Vagina (tissue), 2 donors: ENCODE results near the gene B4GALNT4. TPM values are rescaled to one million over a fixed set of nuclear protein-coding genes. Genes with fewer than 3 reads are reported as not detected.
"Not testable (repeated sequence)": the region's sequence is repeated elsewhere in the genome, so short reads cannot be mapped to it uniquely, and the experiment has no call there.

Experiments used
- DNase-seq, 2 donors: peaks; one replicate each; pipeline ENCODE4 v3.0.0-alpha.2; 2017; ENCODE audit errors: extremely low spot score in 2 of 2
- H3K27ac ChIP-seq: fragments of 200-600 bp; sonication (generic); one replicate; pipeline ENCODE4 v1.5.1; 2019
- H3K27me3 ChIP-seq: fragments of 200-600 bp; sonication (generic); one replicate; pipeline ENCODE4 v1.5.1; 2019
- H3K36me3 ChIP-seq, 2 donors: fragments of 200-600 bp; sonication (generic); one replicate each; pipeline ENCODE4 v1.5.1; 2017 to 2019
- H3K4me1 ChIP-seq: fragments of 200-600 bp; sonication (generic); one replicate; pipeline ENCODE4 v1.5.1; 2019
- H3K4me3 ChIP-seq, 2 donors: fragments of 200-600 bp; sonication (generic); 1 replicate in 1 of 2; 2 replicates in 1 of 2; pipeline ENCODE4 v1.5.1; 2016 to 2019
- H3K9me3 ChIP-seq: fragments of 200-600 bp; sonication (generic); one replicate; pipeline ENCODE4 v1.5.1; 2019
- POLR2A ChIP-seq, 2 donors: fragments of 450-650 bp; IDR thresholded peaks; one replicate each; pipeline ENCODE4 v1.6.1; 2017; ENCODE audit warnings: antibody characterized with exemption in 2 of 2, mild to moderate bottlenecking in 2 of 2, moderate library complexity in 2 of 2
- POLR2AphosphoS5 ChIP-seq, 2 donors: sonication (generic); formaldehyde crosslinking; IDR thresholded peaks; one replicate each; pipeline ENCODE4 v1.9.0; 2017; ENCODE audit warnings: antibody characterized with exemption in 2 of 2, mild to moderate bottlenecking in 2 of 2, low read depth in 1 of 2; ENCODE audit not compliant: insufficient read depth in 1 of 2
- intact Hi-C: fragments of 100-400 bp; cut with DNase I; formaldehyde crosslinking; loops from one replicate; pipeline ENCODE4 v1.15.1; 2023
- total RNA-seq: library from RNA; depleted of rRNA; stranded (reverse); fragments of >200 nt; gene quantifications from one replicate; pipeline ENCODE4 v1.2.3, GENCODE V29; 2016
- TF ChIP-seq, protein P1 (sequence below), 3 experiments: fragments of 450-650 bp in 2 of 3; fragments of 200-600 bp in 1 of 3; sonication (generic) in 1 of 3; IDR thresholded peaks; one replicate each; pipeline ENCODE4 v1.5.1; 2017 to 2019; ENCODE audit warnings: antibody characterized with exemption in 3 of 3, mild to moderate bottlenecking in 2 of 3, moderate library complexity in 2 of 3

The B4GALNT4 gene
- total RNA-seq, 1 donor from 2014 or later, result 15.5 TPM

DNA sequence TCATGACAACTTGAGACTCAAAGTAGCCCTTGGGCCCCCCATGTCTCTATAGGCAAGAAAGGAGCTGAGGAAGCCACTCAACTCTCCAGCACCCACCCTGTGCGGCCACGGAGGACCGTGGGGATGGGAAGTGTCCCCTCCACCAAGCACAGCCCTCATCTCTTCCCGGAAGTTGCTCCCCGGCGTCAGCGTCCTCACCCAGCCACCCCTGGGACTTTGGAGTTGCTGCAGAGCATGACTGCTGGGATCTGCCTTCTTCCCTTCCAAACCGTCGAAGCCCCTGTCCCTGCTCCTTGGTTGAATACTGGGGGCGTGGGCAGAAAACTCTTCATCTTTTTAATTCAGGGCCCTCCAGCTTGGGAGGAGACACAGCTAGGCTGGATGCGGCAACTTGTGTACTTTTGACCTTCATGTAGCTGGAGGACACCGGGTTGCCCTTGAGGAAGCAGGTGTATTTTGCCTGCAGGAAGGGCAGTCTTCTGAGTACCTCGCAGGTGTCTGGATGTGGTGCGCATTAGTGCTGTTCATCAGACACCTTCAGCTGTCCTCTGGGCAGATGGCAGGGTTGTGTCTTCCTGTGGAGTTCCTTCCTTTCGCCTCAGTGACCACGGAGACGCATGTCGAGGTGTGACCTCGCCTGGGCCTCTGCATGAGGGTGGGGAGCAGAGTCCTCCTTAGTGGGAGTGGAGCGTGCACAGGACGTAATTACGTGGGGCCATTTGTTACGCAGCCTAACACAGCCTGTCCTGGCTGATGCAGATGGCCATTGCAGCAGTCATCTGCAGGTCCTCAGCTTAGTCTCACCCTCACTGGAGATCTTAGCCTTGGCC is 36.4 kb upstream of the B4GALNT4 start:
- Histone ChIP-seq H3K9me3 (no peaks in the 10 kb centered on the region), H3K4me1 (peaks cover 40% of the 10 kb centered on the region), H3K27me3 (no peaks in the 10 kb centered on the region), H3K36me3 (no peaks in the 10 kb centered on the region), H3K4me3 (no peak overlapping the region), H3K27ac (no peak overlapping the region)
- intact Hi-C loops, result no loop called here
- TF ChIP-seq, protein P1, sequence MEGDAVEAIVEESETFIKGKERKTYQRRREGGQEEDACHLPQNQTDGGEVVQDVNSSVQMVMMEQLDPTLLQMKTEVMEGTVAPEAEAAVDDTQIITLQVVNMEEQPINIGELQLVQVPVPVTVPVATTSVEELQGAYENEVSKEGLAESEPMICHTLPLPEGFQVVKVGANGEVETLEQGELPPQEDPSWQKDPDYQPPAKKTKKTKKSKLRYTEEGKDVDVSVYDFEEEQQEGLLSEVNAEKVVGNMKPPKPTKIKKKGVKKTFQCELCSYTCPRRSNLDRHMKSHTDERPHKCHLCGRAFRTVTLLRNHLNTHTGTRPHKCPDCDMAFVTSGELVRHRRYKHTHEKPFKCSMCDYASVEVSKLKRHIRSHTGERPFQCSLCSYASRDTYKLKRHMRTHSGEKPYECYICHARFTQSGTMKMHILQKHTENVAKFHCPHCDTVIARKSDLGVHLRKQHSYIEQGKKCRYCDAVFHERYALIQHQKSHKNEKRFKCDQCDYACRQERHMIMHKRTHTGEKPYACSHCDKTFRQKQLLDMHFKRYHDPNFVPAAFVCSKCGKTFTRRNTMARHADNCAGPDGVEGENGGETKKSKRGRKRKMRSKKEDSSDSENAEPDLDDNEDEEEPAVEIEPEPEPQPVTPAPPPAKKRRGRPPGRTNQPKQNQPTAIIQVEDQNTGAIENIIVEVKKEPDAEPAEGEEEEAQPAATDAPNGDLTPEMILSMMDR (IDR thresholded peaks at IDR 0.05), result no peak
- TF ChIP-seq POLR2AphosphoS5 (IDR thresholded peaks at IDR 0.05; ENCODE audit: insufficient read depth in 1 of 2, low read depth in 1 of 2) (no peak), POLR2A (IDR thresholded peaks at IDR 0.05) (no peak)
- DNase-seq, result no peak

DNA sequence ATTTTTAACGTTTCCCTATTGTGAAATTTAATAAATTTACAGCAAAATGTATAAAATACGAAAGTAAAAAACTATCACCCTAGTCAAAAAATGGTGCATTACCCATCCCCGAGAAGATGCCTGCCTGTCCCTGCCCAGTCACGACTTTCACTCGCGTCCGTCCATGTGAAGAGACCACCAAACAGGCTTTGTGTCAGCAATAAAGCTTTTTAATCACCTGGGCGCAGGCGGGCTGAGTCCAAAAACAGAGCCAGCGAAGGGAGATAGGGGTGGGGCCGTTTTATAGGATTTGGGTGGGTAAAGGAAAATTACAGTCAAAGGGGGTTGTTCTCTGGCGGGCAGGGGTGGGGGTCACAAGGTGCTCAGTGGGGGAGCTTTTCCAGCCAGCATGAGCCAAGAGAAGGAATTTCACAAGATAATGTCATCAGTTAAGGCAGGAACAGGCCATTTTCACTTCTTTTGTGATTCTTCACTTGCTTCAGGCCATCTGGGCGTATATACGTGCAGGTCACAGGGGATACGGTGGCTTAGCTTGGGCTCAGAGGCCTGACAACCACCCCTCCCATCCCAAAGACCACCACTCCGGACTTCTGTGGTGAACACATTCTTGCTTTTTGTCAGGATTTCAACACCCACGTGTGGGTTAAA is 35.6 kb upstream of the B4GALNT4 start:
- Histone ChIP-seq H3K4me1 (peaks cover 38% of the 10 kb centered on the region), H3K27ac (peak overlapping the region; percentile 90)
- H3K36me3 ChIP-seq, H3K27me3 ChIP-seq, H3K9me3 ChIP-seq, H3K4me3 ChIP-seq, DNase-seq, intact Hi-C loops: not testable (repeated sequence)

DNA sequence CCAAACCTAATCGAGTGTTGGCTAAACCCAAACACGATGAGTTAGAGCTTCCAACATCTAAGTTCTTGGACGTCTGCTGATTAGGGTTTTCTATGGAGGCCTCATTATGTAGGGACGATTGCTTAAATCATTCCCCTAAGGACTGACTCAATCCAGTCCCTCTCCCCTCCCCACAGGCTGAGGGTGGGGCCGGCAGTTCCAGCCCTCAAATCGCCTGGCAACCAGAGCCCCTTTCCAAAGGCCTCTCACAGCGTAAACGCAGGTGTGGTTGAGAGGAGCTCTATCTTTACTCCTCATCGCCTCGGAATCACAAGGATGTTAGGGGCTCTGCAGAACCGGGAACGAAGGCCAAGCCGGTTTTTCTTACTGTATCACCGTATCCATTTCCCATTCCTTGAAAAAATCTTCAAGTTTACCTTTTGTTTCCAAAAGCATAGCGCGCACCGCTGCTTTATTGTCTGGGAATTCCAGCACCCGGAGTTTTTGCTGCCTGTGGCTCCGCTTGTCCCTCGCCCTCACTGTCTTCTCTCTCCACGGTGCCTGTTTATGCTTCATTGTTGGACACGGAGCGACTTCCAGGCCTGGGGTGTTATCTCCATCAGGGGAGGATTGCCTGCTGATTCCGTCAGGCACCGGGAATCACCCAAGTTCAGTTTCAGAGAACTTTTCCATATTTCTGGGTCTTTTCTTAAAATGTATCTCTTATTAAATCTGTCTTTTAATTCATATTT is 34.9 kb upstream of the B4GALNT4 start:
- peak in 1 of 2 donors; percentile 94 for DNase-seq
- H3K36me3 ChIP-seq, result no peaks in the 10 kb centered on the region
- H3K4me3 ChIP-seq, result no peak overlapping the region

DNA sequence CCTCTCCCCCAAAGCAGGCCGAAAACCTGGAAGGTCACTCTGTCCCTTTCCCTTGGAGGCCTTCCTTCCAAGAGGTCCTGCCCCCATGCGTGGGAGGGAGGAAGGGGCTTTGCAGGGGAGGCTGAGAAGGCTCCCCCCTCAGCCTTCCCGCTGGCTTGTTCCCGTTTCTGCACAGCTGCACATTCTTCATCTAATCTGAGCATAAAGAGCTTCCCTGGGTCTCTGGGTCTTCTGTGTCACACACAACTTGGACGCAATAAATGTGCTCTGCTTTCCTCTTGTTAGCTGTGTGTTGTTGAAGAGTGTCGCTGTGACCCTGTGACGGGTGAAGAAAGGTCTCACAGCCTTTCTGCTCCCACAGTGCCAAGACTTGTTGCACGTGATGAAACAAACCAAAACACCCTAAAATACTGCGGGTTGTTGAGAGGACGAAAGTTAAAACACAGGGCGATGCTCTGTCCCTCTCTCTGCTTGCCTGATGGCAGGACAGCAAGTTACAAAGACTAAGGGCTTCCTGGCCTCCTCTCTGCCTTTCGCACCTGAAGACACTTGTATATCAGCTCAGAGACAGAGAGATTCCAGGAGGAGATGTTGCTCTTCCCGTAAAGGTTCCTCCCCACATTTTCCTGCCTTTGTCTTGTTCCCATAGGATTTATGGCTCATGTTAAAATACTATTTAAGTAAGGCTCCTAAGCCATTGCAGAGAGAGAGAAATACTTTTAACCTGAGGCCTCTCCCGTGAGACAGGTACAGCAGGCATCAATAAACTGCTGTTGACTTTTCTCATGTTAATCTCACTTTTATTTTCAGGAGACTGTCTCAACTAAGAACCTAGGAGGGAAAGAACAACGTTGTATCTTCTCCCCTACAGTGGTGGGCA is 33.3 kb upstream of the B4GALNT4 start:
- H3K4me1 ChIP-seq, result peaks cover 38% of the 10 kb centered on the region
- no peaks in the 10 kb centered on the region for H3K9me3 ChIP-seq
- H3K36me3 ChIP-seq, result no peaks in the 10 kb centered on the region
- TF ChIP-seq POLR2AphosphoS5 (IDR thresholded peaks at IDR 0.05; ENCODE audit: insufficient read depth in 1 of 2, low read depth in 1 of 2), result peak; percentile 48 to 70
- TF ChIP-seq, protein P1 (IDR thresholded peaks at IDR 0.05), result no peak
- intact Hi-C loops, result no loop called here
- H3K27ac ChIP-seq, result peak overlapping the region; percentile 90
- H3K27me3 ChIP-seq, result no peaks in the 10 kb centered on the region
- no peak overlapping the region for H3K4me3 ChIP-seq
- no peak for DNase-seq

More for the DNA sequence above, 34.9 kb upstream of the B4GALNT4 start:
- TF ChIP-seq POLR2AphosphoS5 (IDR thresholded peaks at IDR 0.05; ENCODE audit: insufficient read depth in 1 of 2, low read depth in 1 of 2) (peak in 1 of 2 donors; percentile 63), POLR2A (IDR thresholded peaks at IDR 0.05) (peak in 1 of 2 donors; percentile 28)
- TF ChIP-seq, protein P1 (IDR thresholded peaks at IDR 0.05), result no peak
- Histone ChIP-seq H3K27me3 (no peaks in the 10 kb centered on the region), H3K27ac (peak overlapping the region; percentile 90), H3K4me1 (peaks cover 38% of the 10 kb centered on the region), H3K9me3 (no peaks in the 10 kb centered on the region)
- intact Hi-C loops, result no loop called here
